SK-N-DZ (cell line): ENCODE data around the gene RASSF3.

Experiments
- DNase-seq: peaks from one replicate; pipeline ENCODE4 v3.0.0-alpha.2; 2015; ENCODE audit warnings: low spot score
- small RNA-seq, 2 experiments: library from RNA; depleted of rRNA; stranded (forward); fragments of <200 nt; gene quantifications; one replicate each; pipeline ENCODE3, GENCODE V24; 2014

Gene RASSF3

GRCh38 chr12:64723630-64724029 lies 113.3 kb downstream of the RASSF3 start:
- DNase-seq = no peak

GRCh38 chr12:64724201-64724745 lies 114.0 kb downstream of the RASSF3 start:
- no peak for DNase-seq

GRCh38 chr12:64729909-64730587 lies 119.8 kb downstream of the RASSF3 start:
- no peak for DNase-seq

GRCh38 chr12:64730588-64730969 lies 120.3 kb downstream of the RASSF3 start:
- DNase-seq = peak; percentile 77

- DNase-seq = no peak
Observed at GRCh38 chr12:64731683-64732082, 121.4 kb downstream of the RASSF3 start.

GRCh38 chr12:64733857-64734256 lies 123.6 kb downstream of the RASSF3 start:
- DNase-seq = no peak

GRCh38 chr12:64735442-64735841 lies 125.1 kb downstream of the RASSF3 start:
- DNase-seq = no peak

- DNase-seq = no peak
Observed at GRCh38 chr12:64736771-64737170, 126.5 kb downstream of the RASSF3 start.

- no peak for DNase-seq
Observed at GRCh38 chr12:64737539-64737938, 127.2 kb downstream of the RASSF3 start.

- DNase-seq = no peak
Observed at GRCh38 chr12:64739778-64740177, 129.5 kb downstream of the RASSF3 start.

- no peak for DNase-seq
Observed at GRCh38 chr12:64740646-64741045, 130.4 kb downstream of the RASSF3 start.

GRCh38 chr12:64742416-64742815 lies 132.1 kb downstream of the RASSF3 start:
- DNase-seq = no peak

- no peak for DNase-seq
Observed at GRCh38 chr12:64743206-64743605, 132.9 kb downstream of the RASSF3 start.

- DNase-seq = no peak
Observed at GRCh38 chr12:64744422-64745258, 134.3 kb downstream of the RASSF3 start.

GRCh38 chr12:64745259-64745807 lies 135.0 kb downstream of the RASSF3 start:
- no peak for DNase-seq

GRCh38 chr12:64745980-64746379 lies 135.7 kb downstream of the RASSF3 start:
- no peak for DNase-seq

GRCh38 chr12:64746663-64747062 lies 136.4 kb downstream of the RASSF3 start:
- no peak for DNase-seq

Small RNAs within 50 kb of the gene (small RNA-seq; reads per million reads assigned to genes)
- 0 reads per million in 2 experiments for gene MIR548C
- gene MIR548Z = 0 reads per million in 2 experiments
- 0 reads per million in 2 experiments for gene RF00137
